ENCODE data around the gene BTBD18.

The BTBD18 gene

GRCh38 chr11:57775491-57775890 lies 23.9 kb upstream of the BTBD18 start:
- ATAC-seq: no peak
- TF ChIP-seq ZFP30 (CRISPR knock-in tag; IDR thresholded peaks at IDR 0.05) (no peak), BACH2 (CRISPR knock-in tag; IDR thresholded peaks at IDR 0.05; ENCODE audit: borderline replicate concordance) (no peak), ARNTL (CRISPR knock-in tag; IDR thresholded peaks at IDR 0.05; ENCODE audit: borderline replicate concordance, low read depth) (no peak), OSR1 (CRISPR knock-in tag; IDR thresholded peaks at IDR 0.05) (no peak), TOX (CRISPR knock-in tag; IDR thresholded peaks at IDR 0.05; ENCODE audit: borderline replicate concordance) (no peak), ZFP3 (CRISPR knock-in tag; IDR thresholded peaks at IDR 0.05) (no peak), GLIS3 (CRISPR knock-in tag; IDR thresholded peaks at IDR 0.05) (no peak), CSDC2 (CRISPR knock-in tag; IDR thresholded peaks at IDR 0.05) (no peak), PPARA (CRISPR knock-in tag; IDR thresholded peaks at IDR 0.05; ENCODE audit: borderline replicate concordance) (no peak)

DNA sequence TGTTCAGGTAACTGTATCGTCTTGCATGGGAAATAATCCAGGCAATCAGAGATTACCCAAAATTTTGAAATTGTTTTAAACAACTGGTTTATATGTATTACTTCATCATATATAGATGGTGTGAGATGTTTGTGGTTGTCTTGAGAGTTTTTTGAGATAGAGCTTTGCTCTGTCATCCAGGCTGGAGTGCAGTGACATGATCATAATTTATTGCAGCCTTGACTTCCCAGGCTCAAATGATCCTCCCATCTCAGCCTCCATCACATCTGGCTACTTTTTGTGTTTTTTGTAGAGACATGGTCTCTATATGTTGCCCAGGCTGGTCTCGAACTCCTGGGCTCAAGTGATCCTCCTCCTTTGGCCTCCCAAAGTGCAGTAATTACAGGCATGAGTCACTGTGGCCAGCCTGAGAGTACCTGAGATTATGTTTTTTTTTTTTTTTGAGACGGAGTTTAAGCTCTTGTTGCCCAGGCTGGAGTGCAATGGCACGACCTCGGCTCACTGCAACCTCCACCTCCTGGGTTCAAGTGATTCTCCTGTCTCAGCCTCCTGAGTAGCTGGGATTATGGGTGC lies 21.5 kb upstream of the BTBD18 start:
- ATAC-seq: no peak
- TF ChIP-seq TCF4 (CRISPR knock-in tag; IDR thresholded peaks at IDR 0.05; ENCODE audit: borderline replicate concordance) (no peak), CREB5 (CRISPR knock-in tag; IDR thresholded peaks at IDR 0.05; ENCODE audit: low read depth) (no peak), BACH2 (CRISPR knock-in tag; IDR thresholded peaks at IDR 0.05; ENCODE audit: borderline replicate concordance) (no peak), ARNTL (CRISPR knock-in tag; IDR thresholded peaks at IDR 0.05; ENCODE audit: borderline replicate concordance, low read depth) (no peak), ZNF565 (CRISPR knock-in tag; conservative IDR thresholded peaks at IDR 0.05; ENCODE audit: low read depth) (no peak), ESRRG (CRISPR knock-in tag; IDR thresholded peaks at IDR 0.05) (no peak), ZNF70 (CRISPR knock-in tag; IDR thresholded peaks at IDR 0.05) (no peak), ZFP30 (CRISPR knock-in tag; IDR thresholded peaks at IDR 0.05) (no peak), GLIS3 (CRISPR knock-in tag; IDR thresholded peaks at IDR 0.05) (no peak), RARB (CRISPR knock-in tag; IDR thresholded peaks at IDR 0.05) (no peak), POU6F1 (CRISPR knock-in tag; IDR thresholded peaks at IDR 0.05; ENCODE audit: borderline replicate concordance, low read depth) (no peak), PPARA (CRISPR knock-in tag; IDR thresholded peaks at IDR 0.05; ENCODE audit: borderline replicate concordance) (no peak)
- TF ChIP-seq, protein P1, sequence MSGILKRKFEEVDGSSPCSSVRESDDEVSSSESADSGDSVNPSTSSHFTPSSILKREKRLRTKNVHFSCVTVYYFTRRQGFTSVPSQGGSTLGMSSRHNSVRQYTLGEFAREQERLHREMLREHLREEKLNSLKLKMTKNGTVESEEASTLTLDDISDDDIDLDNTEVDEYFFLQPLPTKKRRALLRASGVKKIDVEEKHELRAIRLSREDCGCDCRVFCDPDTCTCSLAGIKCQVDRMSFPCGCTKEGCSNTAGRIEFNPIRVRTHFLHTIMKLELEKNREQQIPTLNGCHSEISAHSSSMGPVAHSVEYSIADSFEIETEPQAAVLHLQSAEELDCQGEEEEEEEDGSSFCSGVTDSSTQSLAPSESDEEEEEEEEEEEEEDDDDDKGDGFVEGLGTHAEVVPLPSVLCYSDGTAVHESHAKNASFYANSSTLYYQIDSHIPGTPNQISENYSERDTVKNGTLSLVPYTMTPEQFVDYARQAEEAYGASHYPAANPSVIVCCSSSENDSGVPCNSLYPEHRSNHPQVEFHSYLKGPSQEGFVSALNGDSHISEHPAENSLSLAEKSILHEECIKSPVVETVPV (CRISPR knock-in tag; IDR thresholded peaks at IDR 0.05): no peak

- TF ChIP-seq ZNF70 (CRISPR knock-in tag; IDR thresholded peaks at IDR 0.05) (no peak), ESRRG (CRISPR knock-in tag; IDR thresholded peaks at IDR 0.05) (no peak)
- ATAC-seq: peak; percentile 21; the same call in 2 of the 3 replicates
These were observed 20.9 kb upstream of the BTBD18 start for GRCh38 chr11:57772562-57772961.

DNA sequence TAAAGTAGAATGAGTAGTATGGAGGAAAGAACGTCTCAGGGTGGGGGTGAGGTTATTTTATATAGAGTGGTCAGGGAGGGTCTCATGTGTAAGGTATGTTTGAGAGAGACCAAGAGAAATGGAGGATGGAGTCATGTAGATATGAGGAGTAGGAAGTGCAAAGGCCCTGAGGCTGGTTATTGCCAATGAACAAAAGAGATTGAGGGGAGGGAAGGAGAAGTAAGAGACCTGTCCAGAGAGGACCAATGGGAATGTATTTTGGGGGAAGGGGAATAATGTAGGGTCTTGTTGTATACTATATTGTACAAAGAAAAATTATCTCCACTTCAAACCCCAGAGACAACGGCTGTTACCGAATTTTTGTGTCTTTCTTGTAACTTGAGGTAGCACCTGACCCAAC lies 19.7 kb upstream of the BTBD18 start:
- ATAC-seq: no peak
- TF ChIP-seq ARNTL (CRISPR knock-in tag; IDR thresholded peaks at IDR 0.05; ENCODE audit: borderline replicate concordance, low read depth) (no peak), TOX (CRISPR knock-in tag; IDR thresholded peaks at IDR 0.05; ENCODE audit: borderline replicate concordance) (no peak), TSHZ2 (CRISPR knock-in tag; IDR thresholded peaks at IDR 0.05) (no peak), ZNF70 (CRISPR knock-in tag; IDR thresholded peaks at IDR 0.05) (no peak), CSDC2 (CRISPR knock-in tag; IDR thresholded peaks at IDR 0.05) (no peak), ISL1 (CRISPR knock-in tag; IDR thresholded peaks at IDR 0.05) (no peak), CREB5 (CRISPR knock-in tag; IDR thresholded peaks at IDR 0.05; ENCODE audit: low read depth) (no peak), GLIS3 (CRISPR knock-in tag; IDR thresholded peaks at IDR 0.05) (no peak), ZC3H10 (CRISPR knock-in tag; IDR thresholded peaks at IDR 0.05) (no peak), ESRRG (CRISPR knock-in tag; IDR thresholded peaks at IDR 0.05) (no peak)

All from SK-N-SH treated with all-trans-retinoic acid at 6 μM for 48 hours (cell line).